GM21515 (cell line): Measurements from ENCODE around the gene RNF8.
"Not testable (repeated sequence)": the region's sequence is repeated elsewhere in the genome, so short reads cannot be mapped to it uniquely, and the experiment has no call there.

Source experiments
- ATAC-seq: cut with Tn5 transposase; IDR thresholded peaks from one replicate; pipeline ENCODE4 v1.9.1; 2021; ENCODE audit not compliant: unreplicated experiment

Gene RNF8

DNA sequence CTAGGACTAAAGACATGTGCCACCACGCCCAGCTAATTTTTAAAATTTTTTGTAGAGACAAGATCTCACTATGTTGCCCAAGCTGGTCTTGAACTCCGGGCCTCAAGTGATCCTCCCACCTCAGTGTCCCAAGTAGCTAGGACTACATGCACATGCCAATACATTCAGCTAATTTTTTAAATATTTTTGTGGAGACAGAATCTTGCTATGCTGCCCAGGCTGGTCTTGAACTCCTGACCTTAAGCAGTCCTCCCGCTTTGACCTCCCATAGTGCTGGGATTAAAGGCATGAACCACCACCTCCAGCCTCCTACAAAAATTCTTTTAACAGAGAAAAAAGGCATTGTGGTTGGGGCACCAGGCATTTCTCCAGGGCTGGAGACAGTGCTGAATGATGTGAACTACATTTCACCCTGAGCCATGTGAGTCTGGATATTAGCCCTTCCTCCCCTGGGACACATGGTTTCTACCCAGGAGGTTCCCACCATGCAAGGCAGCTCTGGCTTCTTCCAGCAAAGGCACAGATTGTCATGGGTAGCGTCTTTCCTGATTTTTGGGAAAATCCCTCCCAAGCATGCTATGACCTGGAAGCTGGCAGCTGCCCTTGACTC, 42.9 kb downstream of the RNF8 start:
- no peak for ATAC-seq

DNA sequence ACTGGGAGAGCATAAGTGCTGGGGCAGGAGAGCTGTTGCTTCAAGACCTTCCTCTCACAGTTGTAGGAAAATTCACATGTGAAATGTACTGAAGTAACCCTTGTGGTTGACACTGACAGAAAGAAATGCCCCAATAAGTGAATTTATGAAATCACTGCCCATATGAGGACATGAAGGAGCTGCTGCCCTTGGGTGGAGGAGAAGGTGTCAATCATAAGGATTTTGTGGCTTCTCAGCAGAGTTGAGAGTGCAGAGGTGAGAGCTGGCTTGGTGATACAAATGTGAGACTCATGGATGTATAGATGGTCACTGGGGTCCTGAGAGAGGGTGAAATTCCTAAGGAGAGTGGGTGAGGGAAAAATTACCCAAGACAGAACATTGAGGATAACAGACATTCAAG, 45.3 kb downstream of the RNF8 start:
- ATAC-seq: no peak

DNA sequence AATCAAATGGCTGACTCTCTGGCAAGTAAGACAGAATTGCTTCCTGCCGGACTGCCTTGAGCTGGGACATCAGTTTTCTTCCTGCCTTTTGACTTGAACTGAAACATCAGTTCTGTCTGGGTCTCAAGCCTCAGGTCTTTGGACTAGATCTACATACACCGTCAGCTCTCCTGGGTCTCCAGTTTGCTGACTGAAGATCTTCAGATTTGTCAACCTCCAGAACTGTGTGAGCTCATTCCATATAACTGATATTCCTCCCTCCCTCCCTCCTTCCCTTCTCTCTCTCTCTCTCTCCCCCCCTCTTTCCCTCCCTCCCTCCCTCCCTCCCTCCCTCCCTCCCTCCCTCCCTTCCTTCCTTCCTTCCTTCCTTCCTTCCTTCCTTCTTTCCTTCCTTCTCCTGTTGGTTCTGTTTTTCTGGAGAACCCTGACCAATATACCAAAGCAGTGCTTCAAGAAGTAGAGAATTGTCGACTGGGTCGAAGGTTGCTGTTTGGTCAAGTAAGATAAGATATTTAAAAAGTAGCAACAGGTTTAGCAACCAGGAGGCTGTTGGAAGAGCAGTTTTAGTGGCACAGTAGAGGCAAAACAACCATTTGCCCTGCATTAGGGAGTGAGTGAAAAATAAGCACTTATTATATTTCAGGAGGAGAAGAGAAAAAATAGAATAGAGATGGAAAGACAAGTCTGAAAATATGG, 46.2 kb downstream of the RNF8 start:
- ATAC-seq: no peak

DNA sequence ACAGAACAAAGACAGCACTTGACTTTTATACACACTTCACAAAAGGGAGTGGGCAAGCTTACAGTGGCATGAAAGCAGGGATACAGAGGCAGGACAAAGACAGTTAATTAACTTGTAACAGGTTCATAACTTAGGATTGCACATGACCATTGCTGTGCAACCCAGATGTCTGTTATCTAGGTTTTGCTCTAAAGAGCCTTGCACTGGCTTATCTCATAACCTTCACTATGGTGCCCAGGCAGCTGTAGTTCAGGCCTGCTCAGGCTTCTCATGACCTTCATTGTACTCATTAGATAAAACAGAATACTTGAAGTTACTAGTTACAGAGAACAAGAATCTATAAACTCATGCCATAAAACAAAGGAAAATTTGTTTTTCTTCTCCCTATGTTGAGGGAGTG, 47.9 kb downstream of the RNF8 start:
- not testable (repeated sequence) for ATAC-seq

DNA sequence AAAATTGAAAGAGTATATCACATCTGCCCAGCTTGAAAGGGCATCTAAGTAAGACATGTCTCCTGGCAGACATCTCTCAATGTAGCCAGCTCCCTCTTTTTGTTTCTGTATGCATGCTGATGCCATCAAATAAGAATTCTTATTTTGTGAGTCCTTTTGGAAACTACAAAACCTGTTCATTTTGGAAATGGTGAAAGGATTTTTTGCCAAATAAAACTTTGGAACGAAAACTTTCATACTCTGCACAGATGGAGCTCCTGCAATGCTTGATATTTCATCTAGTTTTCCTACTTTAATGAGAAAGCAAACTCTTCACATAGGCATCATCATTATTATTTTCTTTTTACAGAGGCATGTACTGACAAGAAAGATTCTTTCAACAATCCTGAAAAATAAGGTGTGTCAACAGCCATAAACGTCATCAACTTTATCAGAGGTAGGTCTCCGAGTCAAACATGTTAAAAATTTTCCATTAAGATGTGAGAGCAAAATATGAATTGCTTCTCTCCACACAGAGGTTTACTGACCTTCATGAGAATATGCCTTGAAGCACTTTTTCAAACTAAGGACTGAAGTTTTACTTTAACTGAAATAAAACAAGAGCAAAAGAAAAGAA, 53.1 kb downstream of the RNF8 start:
- no peak for ATAC-seq

DNA sequence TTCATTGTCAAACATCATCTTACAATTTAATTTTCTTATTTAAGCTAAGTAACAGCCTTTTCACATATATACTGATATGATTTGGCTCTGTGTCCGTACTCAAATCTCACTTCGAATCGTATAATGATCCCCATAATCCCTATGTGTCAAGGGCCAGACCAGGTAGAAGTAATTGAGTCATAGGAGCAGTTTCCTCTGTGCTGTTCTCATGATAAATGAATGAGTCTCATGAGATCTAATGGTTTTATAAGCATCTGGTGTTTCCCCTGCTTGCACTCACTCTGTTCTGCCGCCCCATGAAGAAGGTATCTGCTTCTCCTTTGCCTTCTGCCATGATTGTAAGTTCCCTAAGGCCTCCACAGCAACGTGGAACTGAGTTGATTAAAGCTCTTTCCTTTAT, 54.2 kb downstream of the RNF8 start:
- ATAC-seq: no peak

DNA sequence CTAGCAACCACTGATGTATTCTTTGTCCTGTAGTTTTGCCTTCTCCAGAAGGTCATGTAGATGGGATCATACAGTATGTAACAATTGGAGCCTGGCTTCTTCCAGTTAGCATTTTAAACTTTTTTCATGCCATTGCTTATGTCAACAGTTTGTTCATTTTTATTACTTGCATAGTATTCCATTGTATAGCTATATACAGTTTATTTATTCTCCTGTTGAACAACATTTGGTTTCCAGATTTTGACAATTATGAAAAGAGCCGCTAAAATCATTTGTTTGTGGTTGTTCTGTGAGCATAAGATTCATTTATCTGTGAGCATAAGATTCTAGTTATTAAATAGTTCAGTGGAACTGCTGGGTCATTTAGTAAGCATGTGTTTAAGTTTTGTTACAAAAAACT, 55.7 kb downstream of the RNF8 start:
- no peak for ATAC-seq

DNA sequence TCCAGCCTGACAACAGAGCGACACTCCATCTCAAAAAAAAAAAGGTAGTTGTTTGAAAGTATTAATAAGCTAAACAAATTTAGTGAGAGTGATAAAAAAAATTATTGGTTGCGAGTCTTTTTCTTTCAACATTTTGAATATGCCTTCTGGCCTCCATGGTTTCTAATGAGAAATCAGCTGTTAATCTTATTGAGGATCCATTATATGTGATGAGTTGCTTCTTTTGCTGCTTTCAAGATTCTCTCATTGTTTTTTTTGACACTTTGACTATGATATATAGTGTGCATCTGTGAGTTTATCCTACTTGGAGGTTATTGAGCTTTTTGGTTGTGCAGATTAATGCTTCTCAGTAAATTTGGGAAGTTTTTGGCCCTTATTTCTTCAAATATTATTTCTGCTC, 63.6 kb downstream of the RNF8 start:
- no peak for ATAC-seq

DNA sequence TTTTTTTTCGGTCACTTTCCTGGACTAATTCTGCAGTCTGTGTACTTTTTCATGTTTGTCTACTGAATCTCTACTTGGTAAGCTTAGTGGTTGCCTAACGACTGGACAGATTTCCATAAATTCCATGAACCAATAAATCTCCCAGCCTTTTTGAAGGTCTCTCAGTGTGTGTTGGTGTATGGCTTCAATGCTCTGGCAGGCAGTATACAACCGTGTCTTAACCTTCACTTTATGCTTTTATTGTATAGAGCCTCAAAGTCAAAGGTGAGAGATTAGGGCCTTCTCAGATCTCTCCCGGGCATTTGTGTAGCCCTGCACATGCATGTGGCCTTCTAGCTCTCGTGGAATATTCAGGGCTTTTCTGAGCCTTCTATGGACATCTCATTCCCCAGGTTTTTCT, 64.9 kb downstream of the RNF8 start:
- ATAC-seq: no peak

DNA sequence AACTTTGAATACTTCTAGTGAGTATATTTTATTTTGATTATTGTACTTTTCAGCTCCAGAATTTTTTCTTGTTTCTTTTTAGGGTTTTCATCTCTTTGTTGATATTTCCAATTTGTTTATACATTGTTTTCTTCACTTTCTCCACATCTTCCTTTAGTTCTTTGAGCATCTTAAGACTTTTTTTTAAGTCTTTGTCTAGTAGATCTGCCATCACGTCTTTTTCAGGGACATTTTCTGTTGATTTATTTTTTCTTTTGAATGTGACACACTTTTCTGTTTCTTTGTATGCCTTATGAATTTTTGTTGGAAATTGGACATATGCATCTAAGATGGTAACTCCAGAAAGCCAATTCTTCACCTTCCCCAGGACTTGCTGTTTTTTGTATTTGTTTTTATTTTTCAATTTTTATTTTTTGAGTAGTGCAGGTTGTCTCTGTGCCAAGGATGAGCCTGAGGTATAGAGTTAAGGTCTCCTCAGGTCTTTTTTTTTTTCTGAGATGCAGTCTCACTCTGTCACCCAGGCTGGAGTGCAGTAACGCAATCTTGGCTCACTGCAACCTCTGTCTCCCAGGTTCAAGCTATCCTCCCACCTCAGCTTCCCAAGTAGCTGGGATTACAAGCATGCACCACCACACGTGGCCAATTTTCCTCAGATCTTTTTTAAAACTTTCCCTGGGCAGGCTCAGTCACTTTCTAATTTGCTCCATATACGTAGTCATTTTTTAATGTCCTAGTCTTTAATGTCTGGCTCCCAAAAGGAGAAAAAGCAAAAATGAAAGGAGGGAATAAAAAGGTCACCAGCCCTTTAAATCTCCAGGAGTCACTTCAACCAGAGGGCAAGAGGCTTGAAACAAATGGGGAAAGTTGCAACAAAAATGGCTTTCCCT, 72.5 kb downstream of the RNF8 start:
- ATAC-seq: no peak

DNA sequence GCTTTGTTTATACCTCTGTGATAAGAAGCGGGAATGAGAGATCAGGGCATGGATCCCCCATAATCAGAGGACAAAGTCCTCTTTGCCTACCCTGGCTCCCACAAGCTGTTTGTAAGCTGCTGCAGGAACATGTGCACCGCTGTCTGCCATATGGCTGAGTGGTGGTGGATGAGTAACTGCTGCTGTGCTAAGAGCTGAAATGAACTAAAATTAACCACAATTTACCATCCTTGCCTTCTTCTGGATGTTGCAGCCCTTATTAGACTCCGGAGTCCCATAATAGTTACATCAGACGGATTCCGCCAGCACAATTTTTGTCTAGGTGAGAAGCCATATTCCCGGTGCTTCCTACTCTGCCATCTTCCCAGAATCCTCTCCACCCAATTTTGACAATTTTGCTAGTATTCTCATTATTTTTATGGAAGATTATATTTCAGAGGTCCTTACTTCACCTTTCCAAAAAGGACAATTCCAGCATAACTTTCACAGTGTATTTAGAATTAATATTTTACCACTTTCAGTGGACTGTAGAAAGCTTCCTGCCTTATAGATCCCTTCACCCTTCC, 73.2 kb downstream of the RNF8 start:
- ATAC-seq: no peak

DNA sequence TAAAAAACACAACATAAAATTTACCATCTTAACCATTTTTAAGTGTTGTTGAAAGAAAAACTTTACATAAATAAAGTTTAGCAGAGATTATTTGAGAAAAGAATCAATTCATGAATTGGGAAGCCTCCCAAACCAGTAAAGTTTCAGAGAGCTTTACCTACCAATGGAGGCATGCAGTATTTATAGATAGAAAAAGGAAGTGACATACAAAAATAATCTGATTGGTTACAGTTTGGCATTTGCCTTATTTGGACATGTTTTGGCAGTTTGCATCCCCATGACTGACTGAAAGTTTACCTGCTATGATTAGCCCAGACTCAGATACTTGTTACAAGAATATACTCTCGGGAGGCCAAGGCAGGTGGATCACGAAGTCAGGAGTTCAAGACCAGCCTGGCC, 75.6 kb downstream of the RNF8 start:
- ATAC-seq: no peak

DNA sequence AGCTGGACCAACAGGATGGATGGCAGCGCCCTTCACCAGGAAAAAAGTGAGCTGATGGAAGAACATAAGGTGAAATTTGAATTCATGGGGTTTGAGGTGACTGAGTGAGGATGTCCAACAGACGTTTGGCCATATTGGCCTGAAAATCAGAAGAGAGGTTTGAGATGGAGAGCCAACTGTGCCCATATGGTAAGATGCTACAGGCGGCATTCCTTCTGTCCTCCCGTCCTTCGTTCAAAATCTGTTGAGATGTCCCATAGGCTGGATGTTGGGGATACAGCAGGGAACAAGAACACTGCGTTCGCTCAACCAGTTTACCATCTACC, 78.8 kb downstream of the RNF8 start:
- peak; percentile 11 for ATAC-seq

DNA sequence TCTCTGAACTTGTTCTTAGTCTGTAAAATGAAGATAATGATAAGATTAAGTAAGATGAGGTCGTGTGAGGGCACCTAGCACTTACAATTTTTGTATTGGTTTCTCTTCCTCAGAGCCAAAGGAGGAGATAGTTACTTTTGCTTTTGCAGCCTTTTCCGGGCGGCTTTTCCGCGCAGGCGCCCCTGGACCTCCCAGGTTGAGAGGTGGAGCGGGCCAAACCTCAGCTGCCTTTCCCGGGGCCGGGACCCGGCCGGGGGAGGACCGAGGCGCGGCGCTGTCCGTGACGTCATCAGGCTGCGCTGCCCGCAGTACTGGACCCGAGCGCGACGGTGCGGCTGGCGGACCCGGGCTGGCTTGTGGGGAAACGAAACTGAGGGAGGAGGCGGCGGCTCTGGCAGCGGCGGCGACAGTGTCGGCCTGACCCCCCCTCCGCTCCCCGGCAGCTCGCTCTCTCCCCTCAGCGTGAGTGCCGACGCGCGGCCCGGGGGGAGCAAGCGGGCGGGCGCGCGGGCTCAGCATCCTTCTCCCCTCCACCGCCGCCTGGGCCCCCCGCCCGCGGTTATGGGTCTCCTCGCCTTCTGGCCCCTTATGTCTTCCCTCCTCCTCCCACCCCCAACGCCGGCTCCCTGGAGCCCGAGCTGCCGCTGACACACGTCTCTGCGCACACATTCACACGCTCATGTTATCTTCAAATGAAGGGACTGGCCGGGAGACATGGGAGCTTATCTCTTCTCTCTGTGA, 79.3 kb downstream of the RNF8 start, which contains the start of gene CMTR1:
TSS of gene CMTR1 (plus strand) at position 306 of the 741 bp plus-strand sequence. CDS start 2,409 bp downstream, outside the sequence.
- ATAC-seq: peak; percentile 85

DNA sequence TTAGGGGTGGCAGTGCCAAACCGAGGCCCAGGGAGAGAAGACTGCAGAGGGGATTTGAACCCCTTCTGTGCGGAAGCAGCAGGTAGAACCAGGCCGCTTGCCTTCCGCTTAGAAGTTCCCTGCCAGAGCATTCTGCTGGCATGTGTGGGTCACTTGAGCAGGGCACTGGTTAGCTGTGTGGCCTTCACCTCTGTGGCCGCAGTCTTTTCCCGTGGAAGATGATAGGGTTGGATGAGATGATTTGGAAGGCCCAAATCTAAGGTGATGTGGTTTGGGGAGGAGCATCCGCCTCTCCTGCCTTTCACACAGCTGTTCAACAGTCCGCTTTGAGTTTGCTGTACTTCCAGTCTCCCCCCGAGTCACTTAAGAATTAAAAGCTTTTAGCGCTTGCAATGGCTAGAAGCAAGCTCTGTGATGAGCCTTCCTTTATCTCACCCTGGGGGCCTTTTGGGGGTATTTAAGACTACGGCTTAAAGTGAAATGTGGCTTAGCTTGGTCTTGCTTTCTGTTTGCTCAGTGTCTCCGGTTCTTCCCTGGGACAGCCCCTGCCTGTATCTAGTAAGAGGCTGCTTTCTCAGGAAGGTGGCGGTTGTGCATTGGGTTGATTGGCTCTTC, 80.0 kb downstream of the RNF8 start:
- ATAC-seq: peak; percentile 31

DNA sequence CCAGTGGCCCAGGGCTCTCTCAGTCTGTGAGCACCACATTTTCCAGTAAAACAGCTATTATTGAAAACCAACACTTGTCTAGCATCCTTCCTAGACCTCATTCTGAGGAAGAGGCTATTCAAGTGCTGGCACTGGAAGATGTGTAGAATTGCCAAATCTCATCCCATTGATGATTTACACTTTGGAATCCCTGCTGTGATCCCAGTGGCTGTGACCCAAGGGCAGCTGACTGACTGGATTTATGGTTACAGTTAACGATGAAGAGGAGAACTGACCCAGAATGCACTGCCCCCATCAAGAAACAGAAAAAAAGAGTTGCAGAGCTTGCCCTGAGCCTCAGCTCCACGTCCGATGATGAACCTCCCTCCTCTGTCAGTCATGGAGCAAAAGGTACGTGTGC, 81.6 kb downstream of the RNF8 start:
- ATAC-seq: no peak

DNA sequence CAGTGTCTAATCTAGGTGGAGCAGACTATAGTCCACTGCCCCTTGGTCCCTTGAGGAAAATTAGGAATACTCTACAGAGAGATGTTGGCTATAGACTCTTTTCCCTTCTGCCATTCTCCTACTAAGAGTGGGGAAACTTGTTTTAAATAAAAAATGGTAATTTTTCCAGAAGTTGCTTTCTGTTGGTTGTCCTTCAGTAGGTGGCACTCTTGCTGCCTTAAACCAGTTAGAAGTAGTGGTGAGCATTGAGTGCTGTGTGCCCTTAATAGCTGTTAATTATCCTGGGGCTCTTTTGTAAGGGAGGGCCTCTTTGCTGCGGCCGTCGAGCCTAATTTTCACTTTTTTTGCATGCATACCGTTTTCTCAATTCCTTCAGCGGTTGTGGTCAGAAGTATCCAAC, 82.0 kb downstream of the RNF8 start:
- ATAC-seq: no peak

DNA sequence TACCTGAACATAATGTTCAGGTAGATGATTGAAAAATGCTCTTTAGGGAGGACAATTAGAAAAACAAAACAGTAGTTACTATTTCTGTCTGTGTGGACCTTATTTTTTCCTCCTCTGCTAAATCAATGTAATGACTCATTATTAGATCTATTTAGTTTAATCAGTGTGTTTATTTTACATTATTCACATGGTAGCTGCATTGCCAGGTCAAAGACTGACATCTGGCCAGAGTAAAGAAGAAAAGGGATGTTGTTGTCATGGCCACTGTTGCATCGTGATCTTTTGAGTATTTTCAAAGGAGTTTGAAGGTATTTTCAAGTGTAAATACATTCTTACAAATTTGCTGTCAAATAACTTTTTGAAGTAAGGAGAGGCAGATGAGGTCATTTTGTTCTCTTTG, 85.1 kb downstream of the RNF8 start:
- no peak for ATAC-seq

DNA sequence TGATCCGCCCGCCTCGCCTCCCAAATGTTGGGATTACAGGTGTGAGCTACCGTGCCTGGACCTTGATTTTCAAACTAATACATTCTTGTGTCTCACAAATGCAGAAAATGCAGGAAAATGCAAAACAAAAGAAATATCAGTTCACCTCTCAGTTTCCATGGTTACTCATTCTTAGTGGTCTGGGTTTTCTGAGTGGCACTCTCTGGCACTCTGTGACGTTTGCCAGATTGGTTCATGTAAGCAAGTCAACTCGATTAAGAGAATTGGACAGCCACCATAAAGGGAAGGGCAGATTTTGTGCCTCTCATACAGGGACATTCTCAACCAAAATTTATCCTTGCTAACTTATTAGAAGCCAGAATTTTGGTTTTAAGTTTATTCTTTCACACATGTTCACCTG, 87.9 kb downstream of the RNF8 start:
- ATAC-seq: no peak
